Colon (tissue), 2 donors: ENCODE results near the gene MMRN2.
"Not testable (repeated sequence)": the region's sequence is repeated elsewhere in the genome, so short reads cannot be mapped to it uniquely, and the experiment has no call there.

Experiments
- FAIRE-seq: peaks from 2 replicates; lab custom pipeline; 2012; peaks lifted over from hg19 to GRCh38; lab: Jason Lieb, UNC
- donor health status: control.
- donor health status: control.

The MMRN2 gene

DNA sequence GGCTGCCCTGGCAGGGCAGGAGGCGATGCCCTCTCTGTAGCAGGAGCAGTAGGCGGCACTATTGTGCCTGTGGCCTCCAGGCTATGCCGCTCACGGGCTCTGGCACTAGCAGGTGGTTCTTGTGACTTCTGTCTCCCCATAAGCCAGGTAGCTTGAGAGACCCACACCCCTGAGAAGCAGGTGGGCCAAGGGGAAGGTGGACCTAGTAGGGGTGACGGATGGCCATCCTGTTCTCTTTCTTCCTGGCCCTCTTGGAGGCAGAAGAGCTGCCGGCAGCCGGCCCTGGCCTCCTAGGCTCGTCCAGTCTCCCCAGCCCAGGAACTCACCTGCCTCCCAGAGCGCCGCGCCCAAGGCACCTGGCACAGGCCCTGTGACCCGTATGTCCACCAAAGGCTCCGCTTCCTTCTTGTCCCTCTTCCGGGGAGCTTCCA lies 15.4 kb downstream of the MMRN2 start:
- FAIRE-seq = no peak

DNA sequence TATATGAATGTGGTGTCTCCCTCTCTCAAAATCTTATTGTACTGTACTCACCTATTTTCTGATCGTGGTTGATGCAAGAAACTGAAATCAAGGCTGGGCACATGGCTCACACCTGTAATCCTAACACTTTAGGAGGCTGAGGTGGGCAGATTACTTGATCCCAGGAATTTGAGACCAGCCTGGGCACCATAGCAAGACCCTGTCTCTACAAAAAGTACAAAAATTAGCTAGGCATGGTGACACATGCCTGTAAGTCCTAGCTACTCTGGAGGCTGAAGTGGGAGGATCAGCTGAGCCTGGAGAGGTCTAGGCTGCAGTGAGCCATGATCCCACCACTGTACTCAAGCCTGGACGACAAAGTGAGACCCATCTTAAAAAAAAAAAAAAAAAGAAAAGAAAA lies 16.0 kb downstream of the MMRN2 start:
- no peak for FAIRE-seq

DNA sequence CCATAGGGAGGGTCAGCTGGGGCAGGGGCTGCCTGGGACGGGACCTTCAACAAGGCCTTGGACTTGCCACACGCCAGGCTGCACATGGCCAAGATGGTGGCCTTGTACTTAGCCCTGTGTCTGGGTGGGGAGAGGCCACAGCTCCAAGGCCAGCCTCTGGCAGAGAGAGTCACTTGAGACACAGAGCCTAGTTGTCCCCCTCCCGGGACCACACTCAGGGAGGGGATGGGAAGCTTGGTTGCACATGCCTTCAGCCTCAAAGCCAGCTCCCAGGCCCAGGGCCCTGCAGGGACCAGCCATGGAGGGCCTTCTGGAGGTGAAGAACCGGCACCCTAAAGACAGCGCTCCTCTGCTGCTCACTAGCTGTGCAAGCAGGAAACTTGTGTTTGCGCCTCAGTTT lies 16.7 kb downstream of the MMRN2 start:
- no peak for FAIRE-seq

DNA sequence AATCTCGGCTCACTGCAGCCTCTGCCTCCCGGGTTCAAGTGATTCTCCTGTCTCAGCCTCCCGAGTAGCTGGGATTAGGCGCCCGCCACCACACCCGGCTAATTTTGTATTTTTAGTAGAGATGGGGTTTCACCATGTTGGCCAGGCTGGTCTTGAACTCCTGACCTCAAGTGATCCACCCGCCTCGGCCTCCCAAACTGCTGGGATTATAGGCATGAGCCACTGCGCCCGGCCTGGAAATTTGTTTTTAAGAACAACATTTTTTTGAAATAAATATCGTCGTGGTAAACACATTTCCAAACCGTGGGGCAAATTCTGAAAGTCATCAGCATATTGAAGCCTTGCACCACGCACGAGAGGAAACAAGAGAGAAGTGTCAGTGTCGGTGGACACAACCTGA lies 17.3 kb downstream of the MMRN2 start:
- not testable (repeated sequence) for FAIRE-seq

DNA sequence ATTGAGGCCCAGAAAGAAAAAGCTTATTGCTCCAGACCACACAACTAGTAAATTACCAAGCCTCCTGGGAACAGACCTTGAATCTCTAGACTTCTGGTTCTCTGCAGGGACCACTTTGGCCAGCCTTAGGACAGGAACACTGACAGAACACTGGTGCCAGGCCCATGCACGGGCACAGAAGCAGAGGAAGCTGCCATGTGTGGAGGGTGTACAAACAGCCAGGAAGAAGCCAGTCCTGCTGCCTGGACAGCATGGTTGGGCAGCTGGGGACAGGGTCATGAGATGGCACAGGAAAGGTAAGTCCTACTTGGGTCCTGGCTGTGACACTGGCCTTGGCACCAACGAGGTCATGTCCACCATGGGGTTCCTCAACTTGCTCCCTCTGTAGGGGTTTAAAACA lies 19.2 kb downstream of the MMRN2 start:
- no peak for FAIRE-seq

DNA sequence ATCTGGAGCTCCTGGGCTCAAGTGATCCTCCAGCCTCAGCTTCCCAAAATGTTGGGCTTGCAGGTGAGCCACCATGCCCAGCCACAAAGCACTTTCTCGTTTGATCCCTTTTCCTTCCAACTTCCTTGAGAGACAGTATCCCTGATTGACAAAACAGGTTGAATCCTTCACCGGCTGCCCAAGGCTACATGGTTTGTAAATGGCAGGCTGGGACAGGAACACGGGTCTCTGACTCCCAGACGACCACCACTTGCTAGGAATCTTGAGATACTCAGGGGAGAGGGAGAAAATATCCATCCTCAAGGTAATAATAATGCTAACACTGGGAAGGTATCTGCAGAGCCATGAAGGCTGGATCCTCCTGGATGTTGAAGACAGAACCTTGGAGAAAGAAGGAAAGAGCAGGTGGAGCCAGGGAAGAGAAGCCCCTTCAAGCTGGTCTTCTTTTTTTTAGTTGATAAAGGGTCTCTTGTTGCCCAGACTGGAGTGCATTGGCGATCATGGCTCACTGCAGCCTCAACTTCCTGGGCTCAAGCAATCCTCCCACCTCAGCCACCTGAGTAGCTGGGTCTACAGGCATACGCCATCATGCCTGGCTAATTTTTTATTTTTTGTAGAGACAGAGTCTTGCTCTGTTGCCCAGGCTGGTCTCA lies 19.8 kb downstream of the MMRN2 start:
- FAIRE-seq = no peak

DNA sequence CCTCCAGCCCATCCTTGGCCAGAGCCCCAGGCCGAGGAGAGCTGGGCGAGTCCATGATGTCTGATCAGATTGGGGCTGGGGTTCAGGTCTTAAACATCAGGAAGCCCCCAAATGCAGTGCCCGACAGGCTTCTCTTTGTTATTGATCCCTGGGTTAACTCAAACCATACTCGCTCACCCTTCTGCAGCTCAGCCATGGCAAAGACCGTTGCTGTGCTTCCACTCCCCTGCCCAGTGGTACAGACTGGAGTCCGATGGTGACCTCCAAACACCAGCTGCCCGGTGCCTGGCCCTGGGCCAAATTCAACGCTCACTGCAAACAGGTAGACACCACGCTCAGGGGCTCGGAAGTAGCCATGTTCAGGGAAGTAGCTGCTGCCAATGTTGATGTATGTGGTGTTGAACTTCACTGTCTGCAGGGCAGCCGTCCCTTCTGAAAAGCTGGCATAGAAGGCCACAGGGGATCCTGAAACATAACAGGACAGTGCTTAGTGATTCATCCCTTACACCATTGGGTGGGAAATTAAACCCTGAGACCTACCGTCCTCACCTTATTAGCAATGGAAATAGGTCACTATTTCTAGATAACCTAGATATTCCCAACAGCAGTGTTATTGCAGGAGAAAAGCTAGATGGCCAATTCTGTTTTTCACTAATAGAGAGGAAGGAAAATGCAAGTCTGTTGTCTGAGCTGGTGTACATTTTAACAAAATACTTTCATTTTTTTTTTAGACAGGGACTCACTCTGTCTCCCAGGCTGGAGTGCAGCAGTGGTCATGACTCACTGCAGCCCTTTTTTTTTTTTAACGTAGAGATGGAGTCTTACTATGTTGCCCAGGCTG lies 20.5 kb downstream of the MMRN2 start:
- FAIRE-seq = no peak

DNA sequence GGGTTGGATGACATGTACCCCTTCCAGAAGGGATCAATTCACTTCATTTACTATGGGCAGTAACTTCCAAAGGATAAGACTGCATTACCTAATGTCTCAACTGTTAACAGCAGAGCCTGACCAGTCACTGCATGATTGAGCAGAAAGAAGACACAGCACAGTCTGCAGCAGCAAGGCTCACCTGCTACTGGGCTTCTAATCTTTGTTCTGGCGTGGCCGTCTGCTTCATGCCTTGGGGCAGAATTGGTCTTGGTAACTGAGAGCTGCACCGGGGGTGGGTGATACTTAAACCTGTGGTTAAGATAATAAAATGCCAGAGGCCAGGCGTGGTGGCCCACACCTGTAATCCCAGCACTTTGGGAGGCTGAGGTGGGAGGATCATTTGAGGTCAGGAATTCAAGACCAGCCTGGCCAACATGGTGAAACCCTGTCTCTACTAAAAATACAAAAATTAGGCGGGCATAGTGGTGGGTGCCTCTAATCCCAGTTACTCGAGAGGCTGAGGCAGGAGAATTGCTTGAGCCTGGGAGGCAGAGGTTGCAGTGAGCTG lies 23.2 kb downstream of the MMRN2 start:
- FAIRE-seq = not testable (repeated sequence)

DNA sequence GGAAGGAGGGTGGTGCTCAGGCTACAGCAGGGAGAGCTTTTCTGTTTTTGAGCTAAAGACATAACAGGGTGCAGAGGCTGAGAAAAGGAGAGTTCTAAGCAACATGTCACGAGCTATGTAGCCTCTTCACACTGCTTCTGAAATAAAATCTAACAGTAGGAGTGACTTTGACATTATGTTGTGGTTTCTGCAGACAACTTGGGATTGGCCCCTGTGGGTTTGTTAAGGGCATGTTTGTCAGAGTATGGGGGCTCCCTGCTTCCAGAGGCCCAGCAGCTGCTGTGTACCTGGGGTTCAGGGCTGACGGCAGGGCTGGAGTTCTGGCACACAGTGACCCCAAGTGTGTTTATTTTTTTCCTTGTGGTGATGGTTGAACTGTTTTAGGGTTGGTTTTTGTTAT lies 24.7 kb downstream of the MMRN2 start:
- FAIRE-seq = no peak

DNA sequence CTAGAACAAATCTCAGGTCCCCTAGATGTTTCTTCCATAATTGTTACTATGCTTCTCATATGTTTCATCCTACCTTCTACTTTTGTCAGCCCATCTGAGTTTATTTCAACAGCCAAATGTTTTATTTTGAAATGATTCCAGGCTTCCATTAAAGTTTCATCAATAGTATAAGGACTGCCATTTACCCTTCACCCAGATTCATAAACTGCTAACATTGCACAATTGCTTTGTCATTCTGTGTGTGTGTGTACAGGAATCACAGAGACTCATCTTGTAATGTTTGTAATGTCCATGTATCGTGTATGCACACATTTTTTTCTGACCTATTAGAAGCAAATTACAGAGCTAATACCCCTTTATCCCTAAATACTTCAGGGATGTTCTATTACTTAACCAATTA lies 25.5 kb downstream of the MMRN2 start:
- no peak for FAIRE-seq

DNA sequence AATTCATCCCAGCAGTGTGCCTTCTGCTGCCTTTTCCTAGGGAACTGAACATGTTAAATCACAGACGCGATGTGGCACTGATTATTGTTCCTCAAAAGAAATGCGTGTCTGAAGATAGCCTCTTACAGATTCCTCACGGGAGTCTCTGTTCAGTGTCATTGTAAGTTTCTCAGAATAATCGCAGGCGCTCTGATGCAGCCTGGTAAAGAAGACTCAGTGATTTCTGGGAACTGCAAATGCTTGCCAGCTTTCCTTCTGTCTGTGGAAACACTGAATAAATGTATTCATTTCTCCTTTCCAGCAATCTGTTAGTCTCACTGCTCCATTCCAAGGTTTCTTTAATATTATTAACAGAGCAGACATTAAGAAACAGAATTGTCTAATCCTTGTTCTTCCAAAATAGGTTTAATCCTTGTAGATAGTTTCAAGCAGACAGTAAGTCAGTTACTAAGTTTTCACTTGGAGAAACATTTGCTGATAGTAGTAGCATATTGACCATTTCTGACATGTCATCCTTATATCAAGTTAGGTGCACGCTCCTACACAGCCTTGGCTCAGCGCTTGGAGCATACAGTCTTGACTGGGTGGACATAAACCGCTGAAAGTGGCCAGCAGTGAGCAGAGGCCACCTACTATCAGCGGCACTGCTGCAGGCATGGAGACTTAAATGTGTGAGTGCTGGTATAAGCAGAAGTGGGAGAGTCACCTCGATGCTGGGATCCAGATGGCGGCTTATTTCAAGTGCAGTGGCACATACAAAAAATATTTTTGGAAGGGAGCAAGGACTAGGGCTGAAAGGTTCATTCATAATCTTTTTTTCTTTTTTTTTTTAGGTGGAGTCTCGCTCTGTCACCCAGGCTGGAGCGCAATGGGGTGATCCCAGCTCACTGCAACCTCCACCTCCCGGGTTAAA lies 27.7 kb downstream of the MMRN2 start:
- FAIRE-seq = no peak

DNA sequence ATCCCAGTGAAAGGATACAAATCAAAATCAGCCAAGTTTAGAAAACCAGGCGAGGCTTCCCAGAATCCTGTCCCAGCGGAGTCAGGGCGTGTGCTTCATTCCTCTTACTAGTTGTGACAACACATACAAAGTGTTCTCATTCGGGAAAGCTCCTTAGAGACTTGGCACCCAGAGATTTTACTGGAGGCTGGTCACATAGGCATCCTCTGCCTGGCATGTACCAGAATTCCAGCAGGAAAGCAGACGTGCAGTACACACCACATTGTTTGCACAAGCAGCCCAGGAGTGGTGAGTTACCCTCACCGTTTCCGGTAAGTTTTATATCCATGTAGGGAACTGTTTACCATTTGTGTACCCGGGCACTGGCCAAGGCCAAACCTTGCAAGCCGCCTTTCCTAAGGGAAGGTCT lies 34.9 kb downstream of the MMRN2 start:
- FAIRE-seq = no peak

DNA sequence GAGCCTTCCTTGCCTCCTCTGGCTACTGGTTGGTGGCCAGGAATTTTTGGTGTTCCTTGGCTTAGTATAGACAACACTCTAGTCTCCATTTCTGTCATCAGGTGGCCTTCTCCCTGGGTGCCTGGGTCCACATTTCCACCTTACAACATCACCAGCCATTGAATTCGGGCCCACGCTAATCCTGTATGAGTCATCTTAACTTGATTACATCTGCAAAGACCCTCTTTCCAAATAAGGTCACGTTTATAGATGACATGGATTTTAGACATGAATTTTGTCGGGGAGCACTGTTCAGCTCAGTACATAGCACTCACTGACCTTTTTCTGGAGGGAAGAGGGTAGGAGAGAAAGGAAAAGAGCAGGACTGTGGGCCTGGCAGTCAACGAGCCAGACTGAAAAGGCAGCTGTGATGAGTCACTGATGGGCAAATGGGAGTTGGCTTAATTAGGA lies 39.4 kb downstream of the MMRN2 start:
- no peak for FAIRE-seq

DNA sequence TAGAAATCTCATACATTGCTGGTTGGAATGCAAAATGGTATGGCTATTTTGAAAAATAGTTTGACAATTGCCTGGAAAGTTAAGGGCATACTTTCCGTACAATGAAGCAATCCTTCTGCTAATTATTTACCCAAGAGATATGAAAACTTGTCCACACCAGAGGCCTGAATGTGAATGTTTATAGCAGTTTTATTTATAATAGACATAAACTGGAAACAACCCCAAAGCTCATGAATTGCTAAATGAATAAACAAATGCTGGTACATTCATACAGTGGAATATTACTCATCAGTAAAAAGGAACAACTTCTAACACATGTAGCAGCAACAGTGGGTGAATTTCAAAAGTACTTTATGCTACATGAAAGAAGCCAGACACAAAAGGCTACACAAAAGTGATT lies 42.7 kb downstream of the MMRN2 start:
- FAIRE-seq = no peak

DNA sequence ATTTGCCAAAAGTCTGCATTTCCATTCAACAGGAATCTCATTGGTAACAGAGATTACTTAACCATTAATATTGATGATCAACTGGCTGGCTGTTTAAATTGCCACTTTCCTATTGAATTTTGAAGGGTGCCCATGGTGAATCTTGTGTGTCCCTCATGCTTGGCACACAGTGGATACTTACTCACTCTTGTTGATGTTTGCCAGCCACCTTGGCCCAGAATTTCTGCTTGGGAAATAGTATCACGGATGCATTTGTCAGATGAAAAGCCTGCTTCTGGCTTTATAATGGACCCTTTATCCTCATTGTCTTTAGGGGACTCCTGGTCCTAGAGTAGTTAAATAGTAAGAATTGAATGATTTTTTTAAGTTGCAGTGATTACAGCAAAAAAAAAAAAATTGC lies 52.0 kb downstream of the MMRN2 start:
- FAIRE-seq = no peak

DNA sequence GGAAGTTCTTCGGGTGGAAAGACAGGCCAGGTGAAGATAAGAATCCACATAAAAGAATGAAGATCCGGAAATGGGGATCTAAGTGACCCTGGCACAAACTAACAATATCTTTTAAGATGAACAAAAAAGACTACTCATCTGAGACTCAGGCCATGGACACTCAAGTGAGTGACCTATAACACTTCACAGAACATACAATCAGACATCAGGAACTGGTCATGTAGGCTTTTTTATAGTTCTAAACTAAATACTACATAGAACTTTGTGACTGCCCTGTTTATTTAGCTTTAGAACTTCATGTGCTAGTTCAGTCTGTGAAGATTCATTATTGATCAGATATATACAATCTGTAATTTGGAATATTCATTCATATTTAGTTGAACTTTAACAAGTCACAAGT lies 52.8 kb downstream of the MMRN2 start:
- no peak for FAIRE-seq

DNA sequence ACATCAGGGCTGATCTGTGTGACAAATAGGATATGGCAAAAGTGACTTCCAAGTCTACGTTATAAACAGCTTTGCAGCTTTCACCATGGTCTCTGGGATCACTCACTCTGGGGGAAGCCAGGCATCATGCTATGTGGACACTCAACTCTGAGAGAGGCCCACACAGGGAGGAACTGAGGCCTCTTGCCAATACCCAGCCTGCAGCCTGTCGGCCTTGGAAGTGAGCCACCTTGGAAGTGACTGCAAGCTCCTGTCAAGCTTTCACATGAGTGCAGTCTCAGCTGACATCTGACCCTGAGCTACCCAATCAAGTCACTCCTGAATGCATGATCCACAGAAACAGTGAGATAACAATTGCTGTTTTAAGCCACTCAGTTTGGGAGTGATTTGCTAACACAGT lies 56.5 kb downstream of the MMRN2 start:
- no peak for FAIRE-seq

DNA sequence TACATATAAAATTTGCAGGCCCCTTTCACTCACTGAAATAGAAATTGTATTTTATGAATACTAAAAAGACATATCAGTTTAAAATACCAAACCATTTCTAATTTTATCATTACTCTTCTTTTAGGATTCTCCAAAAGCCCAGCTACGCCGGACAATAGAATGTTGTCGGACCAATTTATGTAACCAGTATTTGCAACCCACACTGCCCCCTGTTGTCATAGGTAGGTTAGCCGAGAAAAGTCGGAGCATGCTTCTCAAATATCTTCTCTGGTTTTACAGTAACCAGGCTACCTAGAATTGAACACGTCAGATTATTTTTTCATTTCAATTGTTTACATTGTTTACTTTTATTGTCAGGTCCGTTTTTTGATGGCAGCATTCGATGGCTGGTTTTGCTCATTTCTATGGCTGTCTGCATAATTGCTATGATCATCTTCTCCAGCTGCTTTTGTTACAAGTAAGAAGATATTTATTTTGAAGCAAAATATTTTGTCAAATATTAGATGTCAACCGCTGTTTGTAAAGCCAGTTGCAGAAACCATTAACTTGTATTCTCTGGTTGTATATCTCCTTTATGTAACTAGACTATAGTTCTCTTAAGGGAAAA lies 57.6 kb downstream of the MMRN2 start:
- FAIRE-seq = peak; percentile 78

DNA sequence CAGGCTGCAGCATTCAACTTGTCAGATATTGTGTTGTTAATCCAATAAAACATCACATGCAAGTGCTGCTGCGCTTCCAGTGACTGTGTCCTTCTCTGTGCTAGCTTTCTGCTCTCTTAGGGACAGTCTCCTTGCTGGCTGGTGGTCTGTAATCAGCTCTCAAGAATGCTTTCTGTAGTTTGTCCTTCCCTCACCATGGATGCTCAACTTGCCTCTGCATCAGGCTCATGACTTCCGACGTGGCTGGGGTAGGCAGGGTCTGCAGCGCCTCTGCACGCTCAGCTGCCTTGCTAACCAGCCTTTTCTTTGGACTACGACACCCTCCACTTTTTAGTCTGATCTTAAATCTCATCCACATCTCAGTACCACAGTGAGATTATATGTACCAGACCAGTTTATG lies 58.3 kb downstream of the MMRN2 start:
- FAIRE-seq = no peak

DNA sequence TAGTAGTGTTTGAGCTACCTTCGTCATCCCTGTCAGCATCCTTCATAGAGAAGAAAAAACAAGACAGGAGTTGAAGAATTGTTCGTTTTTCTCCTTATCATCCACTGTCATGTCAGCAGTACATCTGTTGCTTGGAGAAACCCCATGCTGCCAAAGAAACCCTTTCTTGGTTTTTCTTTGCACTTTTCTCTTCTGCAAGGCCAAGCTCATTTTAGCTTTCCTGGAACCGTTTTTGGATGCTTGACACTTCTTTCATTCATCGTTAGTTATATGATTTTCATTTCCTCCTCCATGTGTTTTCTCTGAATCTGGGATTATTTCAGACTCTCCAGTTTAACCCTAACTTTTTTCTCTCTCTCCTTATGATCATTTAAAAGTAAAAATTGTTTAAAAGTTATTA lies 58.9 kb downstream of the MMRN2 start:
- FAIRE-seq = no peak

DNA sequence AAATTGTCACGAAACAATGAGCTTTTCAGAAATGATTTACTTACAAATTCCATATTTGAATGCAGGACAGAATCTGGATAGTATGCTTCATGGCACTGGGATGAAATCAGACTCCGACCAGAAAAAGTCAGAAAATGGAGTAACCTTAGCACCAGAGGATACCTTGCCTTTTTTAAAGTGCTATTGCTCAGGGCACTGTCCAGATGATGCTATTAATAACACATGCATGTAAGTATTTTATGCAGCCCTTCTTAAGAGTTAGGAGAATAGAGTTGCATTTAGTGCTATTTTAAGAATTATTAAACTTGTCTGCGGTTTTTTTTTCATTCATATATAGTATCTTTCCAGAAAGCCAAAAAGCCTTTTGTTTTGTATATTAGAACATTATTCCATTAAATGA lies 67.4 kb downstream of the MMRN2 start:
- FAIRE-seq = no peak
